Activated naive CD8-positive, alpha-beta T cell treated with anti-CD3 and anti-CD28 coated beads for 36 hours (primary cell): Measurements from ENCODE around the gene RNF31. TPM values are rescaled to one million over a fixed set of nuclear protein-coding genes. Genes with fewer than 3 reads are reported as not detected.

Source experiments
- DNase-seq: peaks from one replicate; pipeline ENCODE4 v3.0.0; 2021
- H3K27ac Mint-ChIP-seq: one replicate; pipeline ENCODE4 v1.8.0; 2022; ENCODE audit warnings: mild to moderate bottlenecking, moderate library complexity, mixed read lengths
- H3K27me3 Mint-ChIP-seq: one replicate; pipeline ENCODE4 v1.8.0; 2022; ENCODE audit warnings: mild to moderate bottlenecking, mixed read lengths
- H3K36me3 Mint-ChIP-seq: one replicate; pipeline ENCODE4 v1.8.0; 2021; ENCODE audit warnings: mild to moderate bottlenecking, mixed read lengths
- H3K4me1 Mint-ChIP-seq: one replicate; pipeline ENCODE4 v1.8.0; 2021; ENCODE audit warnings: mixed read lengths
- H3K4me3 Mint-ChIP-seq: one replicate; pipeline ENCODE4 v1.8.0; 2022; ENCODE audit warnings: mild to moderate bottlenecking, moderate library complexity, mixed read lengths
- H3K9me3 Mint-ChIP-seq: one replicate; pipeline ENCODE4 v1.8.0; 2022; ENCODE audit warnings: mixed read lengths
- total RNA-seq, 2 experiments: library from RNA; stranded (reverse); gene quantifications; one replicate each; pipeline ENCODE4 v1.2.3, GENCODE V29; 2021

The RNF31 gene
- total RNA-seq, 2 experiments from 2014 or later: 82.2 to 86.5 TPM

- Mint-ChIP-seq H3K27me3 (peaks cover 6% of the 10 kb centered on the region), H3K4me1 (peaks cover 21% of the 10 kb centered on the region), H3K9me3 (no peaks in the 10 kb centered on the region), H3K4me3 (no peak overlapping the region), H3K27ac (peak overlapping the region; percentile 65), H3K36me3 (peaks cover 18% of the 10 kb centered on the region)
- DNase-seq: no peak
Measured at GRCh38 chr14:24157331-24157730, 10.0 kb downstream of the RNF31 start.

- Mint-ChIP-seq H3K36me3 (peaks cover 34% of the 10 kb centered on the region), H3K27ac (peak overlapping the region; percentile 100), H3K4me1 (peaks cover 38% of the 10 kb centered on the region), H3K4me3 (no peak overlapping the region), H3K27me3 (peaks cover 6% of the 10 kb centered on the region), H3K9me3 (no peaks in the 10 kb centered on the region)
- DNase-seq: no peak
Measured at GRCh38 chr14:24159777-24160498, 12.6 kb downstream of the RNF31 start.

- Mint-ChIP-seq H3K9me3 (no peaks in the 10 kb centered on the region), H3K4me3 (no peak overlapping the region), H3K36me3 (peaks cover 38% of the 10 kb centered on the region), H3K27me3 (peaks cover 6% of the 10 kb centered on the region), H3K4me1 (peaks cover 41% of the 10 kb centered on the region), H3K27ac (peak overlapping the region; percentile 100)
- DNase-seq: no peak
Measured at GRCh38 chr14:24160499-24160849, 13.2 kb downstream of the RNF31 start.

GRCh38 chr14:24160850-24161804, 13.8 kb downstream of the RNF31 start, which contains the start of gene IRF9:
IRF9 (plus strand) TSS chr14:24161265; CDS start chr14:24162145, 880 bp downstream.
- Mint-ChIP-seq H3K36me3 (peaks cover 38% of the 10 kb centered on the region), H3K4me3 (peak within 1 kb of the TSS; percentile 99), H3K4me1 (peaks cover 41% of the 10 kb centered on the region), H3K27me3 (peaks cover 6% of the 10 kb centered on the region), H3K27ac (peak within 1 kb of the TSS; percentile 100), H3K9me3 (no peaks in the 10 kb centered on the region)
- peak; percentile 94 for DNase-seq

DNA sequence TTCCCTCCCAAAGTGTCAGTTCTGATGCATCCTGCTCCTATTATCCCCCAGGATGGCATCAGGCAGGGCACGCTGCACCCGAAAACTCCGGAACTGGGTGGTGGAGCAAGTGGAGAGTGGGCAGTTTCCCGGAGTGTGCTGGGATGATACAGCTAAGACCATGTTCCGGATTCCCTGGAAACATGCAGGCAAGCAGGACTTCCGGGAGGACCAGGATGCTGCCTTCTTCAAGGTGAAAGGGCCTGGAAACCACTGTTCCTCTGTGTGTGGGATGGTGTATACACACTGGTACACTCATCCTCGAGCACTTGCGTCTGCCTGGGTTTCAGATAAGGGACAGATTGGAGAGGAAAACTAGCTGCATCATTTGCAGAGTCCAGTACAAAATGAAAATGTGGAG, 14.8 kb downstream of the RNF31 start:
- peak; percentile 24 for DNase-seq
- Mint-ChIP-seq H3K27ac (peak overlapping the region; percentile 100), H3K27me3 (peaks cover 6% of the 10 kb centered on the region), H3K9me3 (no peaks in the 10 kb centered on the region), H3K36me3 (peaks cover 42% of the 10 kb centered on the region), H3K4me3 (peak overlapping the region; percentile 99), H3K4me1 (peaks cover 47% of the 10 kb centered on the region)

GRCh38 chr14:24164518-24164991, 17.3 kb downstream of the RNF31 start:
- no peak for DNase-seq
- peaks cover 47% of the 10 kb centered on the region for H3K4me1 Mint-ChIP-seq
- H3K36me3 Mint-ChIP-seq: peaks cover 51% of the 10 kb centered on the region
- H3K9me3 Mint-ChIP-seq: no peaks in the 10 kb centered on the region
- H3K27me3 Mint-ChIP-seq: peaks cover 6% of the 10 kb centered on the region
- peak overlapping the region; percentile 70 for H3K27ac Mint-ChIP-seq
- no peak overlapping the region for H3K4me3 Mint-ChIP-seq

DNA sequence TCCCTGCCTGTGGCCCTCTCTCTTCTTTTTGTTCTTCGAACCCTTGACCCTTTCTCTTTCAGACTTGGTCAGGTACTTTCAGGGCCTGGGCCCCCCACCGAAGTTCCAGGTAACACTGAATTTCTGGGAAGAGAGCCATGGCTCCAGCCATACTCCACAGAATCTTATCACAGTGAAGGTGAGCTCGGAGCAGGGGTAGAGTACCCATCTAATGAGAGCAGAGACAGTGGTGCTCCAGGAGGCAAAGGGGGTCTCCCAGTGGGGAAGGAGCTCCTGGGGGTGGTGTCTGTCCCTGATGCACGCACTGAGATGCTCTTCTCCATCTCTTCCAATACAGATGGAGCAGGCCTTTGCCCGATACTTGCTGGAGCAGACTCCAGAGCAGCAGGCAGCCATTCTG, 18.5 kb downstream of the RNF31 start:
- Mint-ChIP-seq H3K4me1 (peaks cover 38% of the 10 kb centered on the region), H3K36me3 (peaks cover 55% of the 10 kb centered on the region), H3K27me3 (peaks cover 6% of the 10 kb centered on the region), H3K4me3 (no peak overlapping the region), H3K27ac (no peak overlapping the region), H3K9me3 (no peaks in the 10 kb centered on the region)
- DNase-seq: no peak

- Mint-ChIP-seq H3K9me3 (no peaks in the 10 kb centered on the region), H3K27ac (peak overlapping the region; percentile 44), H3K27me3 (no peaks in the 10 kb centered on the region), H3K36me3 (peaks cover 49% of the 10 kb centered on the region), H3K4me3 (no peak overlapping the region), H3K4me1 (peaks cover 36% of the 10 kb centered on the region)
- no peak for DNase-seq
Measured at GRCh38 chr14:24167469-24168114, 20.3 kb downstream of the RNF31 start.

DNA sequence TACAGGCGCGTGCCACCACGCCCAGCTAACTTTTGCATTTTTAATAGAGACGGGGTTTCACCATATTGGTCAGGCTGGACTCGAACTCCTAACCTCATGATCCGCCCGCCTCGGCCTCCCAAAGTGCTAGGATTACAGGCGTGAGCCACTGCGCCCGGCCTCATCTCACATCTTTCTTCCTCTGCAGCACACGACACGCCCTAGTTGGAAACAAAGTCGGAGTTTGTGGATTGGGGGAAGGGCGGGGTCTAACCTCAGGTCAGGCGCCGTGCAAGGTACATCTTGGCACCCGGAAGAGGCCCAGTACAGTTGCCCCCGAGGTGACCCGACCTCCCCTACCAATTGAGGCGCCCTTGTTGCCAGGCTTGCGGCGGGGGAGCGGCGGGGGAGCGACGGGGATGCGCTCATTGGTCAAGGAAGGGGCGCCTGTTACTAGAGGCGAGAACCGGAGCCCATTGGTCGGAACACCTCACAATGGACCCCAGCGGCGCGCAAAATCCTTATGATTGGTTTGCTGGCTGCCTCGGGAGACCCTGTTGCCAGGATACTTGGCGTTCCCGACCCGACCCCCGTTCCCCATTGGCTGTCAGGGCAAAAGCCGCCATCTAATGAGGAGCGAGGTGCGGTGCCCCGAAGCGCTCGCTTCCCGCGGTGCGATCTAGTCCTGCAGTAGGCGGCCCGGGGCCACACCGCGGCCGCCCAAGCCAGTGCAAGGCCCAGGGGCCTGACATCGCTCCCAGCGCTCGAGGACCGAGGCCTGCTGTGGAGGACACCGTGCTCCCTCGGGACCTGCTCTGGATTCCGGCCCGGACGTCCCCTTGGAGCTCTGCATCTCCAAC, 24.3 kb downstream of the RNF31 start, which contains the start of gene REC8:
REC8 (plus strand) TSS at position 659 of the 839 bp plus-strand sequence. CDS start 473 bp downstream, outside the sequence.
- Mint-ChIP-seq H3K9me3 (no peaks in the 10 kb centered on the region), H3K4me1 (peaks cover 22% of the 10 kb centered on the region)

GRCh38 chr14:24172261-24172860, 25.1 kb downstream of the RNF31 start:
- peaks cover 18% of the 10 kb centered on the region for H3K4me1 Mint-ChIP-seq
- H3K36me3 Mint-ChIP-seq: peaks cover 26% of the 10 kb centered on the region

More for the DNA sequence above, 24.3 kb downstream of the RNF31 start, which contains the start of gene REC8:
- peak; percentile 83 for DNase-seq
- H3K27me3 Mint-ChIP-seq: no peaks in the 10 kb centered on the region
- H3K27ac Mint-ChIP-seq: peak within 1 kb of the TSS; percentile 83
- H3K4me3 Mint-ChIP-seq: peak within 1 kb of the TSS; percentile 78
- peaks cover 31% of the 10 kb centered on the region for H3K36me3 Mint-ChIP-seq

DNA sequence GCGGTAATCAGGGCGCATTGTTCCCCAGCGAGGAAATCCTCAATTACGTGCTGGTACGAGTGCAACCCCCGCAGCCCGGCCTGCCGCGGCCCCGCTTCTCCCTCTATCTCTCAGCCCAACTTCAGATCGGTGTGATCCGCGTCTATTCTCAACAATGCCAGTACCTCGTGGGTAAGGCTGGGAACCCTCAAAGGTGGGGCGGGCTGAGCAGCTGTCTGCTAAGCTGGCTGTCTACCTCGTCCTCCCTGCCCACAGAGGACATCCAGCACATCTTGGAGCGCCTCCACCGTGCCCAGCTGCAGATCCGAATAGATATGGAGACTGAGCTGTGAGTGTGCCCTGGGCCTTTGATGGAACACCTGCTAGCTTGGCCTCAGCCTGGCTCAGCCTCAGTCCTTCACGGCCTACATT, 25.6 kb downstream of the RNF31 start:
- H3K27ac Mint-ChIP-seq: peak overlapping the region; percentile 25
- DNase-seq: no peak
- no peaks in the 10 kb centered on the region for H3K9me3 Mint-ChIP-seq
- peak overlapping the region; percentile 78 for H3K4me3 Mint-ChIP-seq
- H3K36me3 Mint-ChIP-seq: peaks cover 23% of the 10 kb centered on the region
- peaks cover 18% of the 10 kb centered on the region for H3K4me1 Mint-ChIP-seq
- no peaks in the 10 kb centered on the region for H3K27me3 Mint-ChIP-seq

More at GRCh38 chr14:24172261-24172860, 25.1 kb downstream of the RNF31 start:
- peak overlapping the region; percentile 78 for H3K4me3 Mint-ChIP-seq
- H3K27me3 Mint-ChIP-seq: no peaks in the 10 kb centered on the region
- no peaks in the 10 kb centered on the region for H3K9me3 Mint-ChIP-seq
- peak overlapping the region; percentile 54 for H3K27ac Mint-ChIP-seq
- DNase-seq: no peak

DNA sequence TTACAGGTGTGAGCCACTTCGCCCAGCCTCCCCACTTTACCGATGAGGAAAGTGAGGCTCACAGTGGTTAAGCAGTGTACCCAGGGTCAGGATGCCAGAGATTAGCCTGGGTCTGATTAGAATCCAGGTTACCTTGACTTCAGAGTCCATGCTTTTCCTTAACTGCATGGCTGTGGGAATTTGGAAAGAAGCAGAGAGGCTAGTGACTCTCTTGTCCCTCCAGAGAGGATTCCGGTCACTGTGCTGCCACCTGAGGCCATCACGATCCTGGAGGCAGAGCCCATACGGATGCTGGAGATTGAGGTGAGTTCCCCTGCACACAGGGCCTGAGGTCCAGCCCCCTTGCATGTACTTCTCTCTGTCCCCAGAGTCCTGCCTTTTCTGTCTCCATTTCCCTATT, 29.3 kb downstream of the RNF31 start:
- H3K36me3 Mint-ChIP-seq: peaks cover 10% of the 10 kb centered on the region
- DNase-seq: no peak
- peaks cover 11% of the 10 kb centered on the region for H3K4me1 Mint-ChIP-seq
- H3K9me3 Mint-ChIP-seq: no peaks in the 10 kb centered on the region
- no peaks in the 10 kb centered on the region for H3K27me3 Mint-ChIP-seq
- H3K27ac Mint-ChIP-seq: no peak overlapping the region
- H3K4me3 Mint-ChIP-seq: no peak overlapping the region

GRCh38 chr14:24177041-24177825, 29.9 kb downstream of the RNF31 start:
- Mint-ChIP-seq H3K4me1 (peaks cover 8% of the 10 kb centered on the region), H3K4me3 (no peak overlapping the region), H3K27me3 (no peaks in the 10 kb centered on the region), H3K9me3 (no peaks in the 10 kb centered on the region), H3K27ac (peak overlapping the region; percentile 6), H3K36me3 (peaks cover 8% of the 10 kb centered on the region)
- DNase-seq: no peak
